SK-N-SH treated with all-trans-retinoic acid at 6 μM for 48 hours (cell line): ENCODE data around the gene DLG2.

Source experiments
- ARNTL ChIP-seq: fragments of 450-650 bp; formaldehyde crosslinking; IDR thresholded peaks from 2 replicates; pipeline ENCODE4 v1.5.0; 2020; ENCODE audit warnings: low read depth, mild to moderate bottlenecking, moderate library complexity, borderline replicate concordance
- CREB5 ChIP-seq: fragments of 250-450 bp; sonication (Bioruptor Pico); IDR thresholded peaks from 2 replicates; pipeline ENCODE4 v1.5.1; 2020; ENCODE audit warnings: low read depth, mild to moderate bottlenecking, moderate library complexity
- ESRRG ChIP-seq: fragments of 250-450 bp; sonication (Bioruptor Pico); IDR thresholded peaks from 2 replicates; pipeline ENCODE4 v1.6.1; 2021; ENCODE audit warnings: mild to moderate bottlenecking
- GLIS3 ChIP-seq: fragments of 250-450 bp; sonication (Bioruptor Pico); IDR thresholded peaks from 2 replicates; pipeline ENCODE4 v1.5.0; 2020; ENCODE audit warnings: mild to moderate bottlenecking, moderate library complexity
- PPARA ChIP-seq: fragments of 250-450 bp; sonication (Bioruptor Pico); IDR thresholded peaks from 2 replicates; pipeline ENCODE4 v1.5.0; 2020; ENCODE audit warnings: mild to moderate bottlenecking, borderline replicate concordance
- RARB ChIP-seq: fragments of 250-450 bp; sonication (Bioruptor Pico); IDR thresholded peaks from 2 replicates; pipeline ENCODE4 v1.8.0; 2021; ENCODE audit warnings: mild to moderate bottlenecking, moderate library complexity
- SNAI2 ChIP-seq: fragments of 250-450 bp; sonication (Bioruptor Pico); IDR thresholded peaks from 2 replicates; pipeline ENCODE4 v1.5.0; 2020; ENCODE audit warnings: mild to moderate bottlenecking, moderate library complexity
- TCF4 ChIP-seq: fragments of 250-450 bp; sonication (Bioruptor Pico); IDR thresholded peaks from 2 replicates; pipeline ENCODE4 v1.8.0; 2021; ENCODE audit warnings: mild to moderate bottlenecking, moderate library complexity, borderline replicate concordance
- ZC3H10 ChIP-seq: fragments of 250-450 bp; sonication (Bioruptor Pico); IDR thresholded peaks from 2 replicates; pipeline ENCODE4 v1.5.1; 2021; ENCODE audit warnings: mild to moderate bottlenecking, moderate library complexity
- ZFP3 ChIP-seq: fragments of 250-450 bp; sonication (Bioruptor Pico); IDR thresholded peaks from 2 replicates; pipeline ENCODE4 v1.5.0; 2020; ENCODE audit warnings: mild to moderate bottlenecking, moderate library complexity
- ZFP30 ChIP-seq: fragments of 450-650 bp; formaldehyde crosslinking; IDR thresholded peaks from 2 replicates; pipeline ENCODE4 v1.5.0; 2022; ENCODE audit warnings: mild to moderate bottlenecking, moderate library complexity
- TF ChIP-seq, protein P1 (sequence below): fragments of 250-450 bp; sonication (Bioruptor Pico); IDR thresholded peaks from 2 replicates; pipeline ENCODE4 v1.8.0; 2020; ENCODE audit warnings: mild to moderate bottlenecking, moderate library complexity, borderline replicate concordance
- TF ChIP-seq, protein P2 (sequence below): fragments of 250-450 bp; sonication (Bioruptor Pico); IDR thresholded peaks from 2 replicates; pipeline ENCODE4 v1.5.0; 2020; ENCODE audit warnings: mild to moderate bottlenecking, moderate library complexity

- TF ChIP-seq, protein P1, sequence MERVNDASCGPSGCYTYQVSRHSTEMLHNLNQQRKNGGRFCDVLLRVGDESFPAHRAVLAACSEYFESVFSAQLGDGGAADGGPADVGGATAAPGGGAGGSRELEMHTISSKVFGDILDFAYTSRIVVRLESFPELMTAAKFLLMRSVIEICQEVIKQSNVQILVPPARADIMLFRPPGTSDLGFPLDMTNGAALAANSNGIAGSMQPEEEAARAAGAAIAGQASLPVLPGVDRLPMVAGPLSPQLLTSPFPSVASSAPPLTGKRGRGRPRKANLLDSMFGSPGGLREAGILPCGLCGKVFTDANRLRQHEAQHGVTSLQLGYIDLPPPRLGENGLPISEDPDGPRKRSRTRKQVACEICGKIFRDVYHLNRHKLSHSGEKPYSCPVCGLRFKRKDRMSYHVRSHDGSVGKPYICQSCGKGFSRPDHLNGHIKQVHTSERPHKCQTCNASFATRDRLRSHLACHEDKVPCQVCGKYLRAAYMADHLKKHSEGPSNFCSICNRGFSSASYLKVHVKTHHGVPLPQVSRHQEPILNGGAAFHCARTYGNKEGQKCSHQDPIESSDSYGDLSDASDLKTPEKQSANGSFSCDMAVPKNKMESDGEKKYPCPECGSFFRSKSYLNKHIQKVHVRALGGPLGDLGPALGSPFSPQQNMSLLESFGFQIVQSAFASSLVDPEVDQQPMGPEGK = no peak
- no peak for TF ChIP-seq PPARA (CRISPR knock-in tag)
- no peak for TF ChIP-seq ARNTL
- TF ChIP-seq ESRRG (CRISPR knock-in tag) = no peak
- TF ChIP-seq ZFP3 = no peak
- TF ChIP-seq GLIS3 = no peak
- TF ChIP-seq, protein P2, sequence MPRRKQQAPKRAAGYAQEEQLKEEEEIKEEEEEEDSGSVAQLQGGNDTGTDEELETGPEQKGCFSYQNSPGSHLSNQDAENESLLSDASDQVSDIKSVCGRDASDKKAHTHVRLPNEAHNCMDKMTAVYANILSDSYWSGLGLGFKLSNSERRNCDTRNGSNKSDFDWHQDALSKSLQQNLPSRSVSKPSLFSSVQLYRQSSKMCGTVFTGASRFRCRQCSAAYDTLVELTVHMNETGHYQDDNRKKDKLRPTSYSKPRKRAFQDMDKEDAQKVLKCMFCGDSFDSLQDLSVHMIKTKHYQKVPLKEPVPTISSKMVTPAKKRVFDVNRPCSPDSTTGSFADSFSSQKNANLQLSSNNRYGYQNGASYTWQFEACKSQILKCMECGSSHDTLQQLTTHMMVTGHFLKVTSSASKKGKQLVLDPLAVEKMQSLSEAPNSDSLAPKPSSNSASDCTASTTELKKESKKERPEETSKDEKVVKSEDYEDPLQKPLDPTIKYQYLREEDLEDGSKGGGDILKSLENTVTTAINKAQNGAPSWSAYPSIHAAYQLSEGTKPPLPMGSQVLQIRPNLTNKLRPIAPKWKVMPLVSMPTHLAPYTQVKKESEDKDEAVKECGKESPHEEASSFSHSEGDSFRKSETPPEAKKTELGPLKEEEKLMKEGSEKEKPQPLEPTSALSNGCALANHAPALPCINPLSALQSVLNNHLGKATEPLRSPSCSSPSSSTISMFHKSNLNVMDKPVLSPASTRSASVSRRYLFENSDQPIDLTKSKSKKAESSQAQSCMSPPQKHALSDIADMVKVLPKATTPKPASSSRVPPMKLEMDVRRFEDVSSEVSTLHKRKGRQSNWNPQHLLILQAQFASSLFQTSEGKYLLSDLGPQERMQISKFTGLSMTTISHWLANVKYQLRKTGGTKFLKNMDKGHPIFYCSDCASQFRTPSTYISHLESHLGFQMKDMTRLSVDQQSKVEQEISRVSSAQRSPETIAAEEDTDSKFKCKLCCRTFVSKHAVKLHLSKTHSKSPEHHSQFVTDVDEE (CRISPR knock-in tag) = no peak
- TF ChIP-seq ZFP30 = no peak
- no peak for TF ChIP-seq CREB5
- no peak for TF ChIP-seq RARB (CRISPR knock-in tag)
- no peak for TF ChIP-seq ZC3H10
- TF ChIP-seq TCF4 (CRISPR knock-in tag) = no peak
- TF ChIP-seq SNAI2 (CRISPR knock-in tag) = no peak
Measured at GRCh38 chr11:83630211-83630610, 1996.9 kb downstream of the DLG2 start.
